Measurements from ENCODE around the gene SMAD1.

GRCh38 chr4:145533961-145534360, 52.3 kb downstream of the SMAD1 start:
- TF ChIP-seq GATA2 (IDR thresholded peaks at IDR 0.05; ENCODE audit: low read depth, low read length), result no peak
- no peak for TF ChIP-seq GATA3 (IDR thresholded peaks at IDR 0.05; ENCODE audit: low read depth, low read length)

Measured in SH-SY5Y (cell line).